Hematopoietic multipotent progenitor cell treated with erythropoietin and hydrocortisone succinate and interleukin-3 and kit ligand, for 17 days (in vitro differentiated cells): ENCODE data around the gene VAX1.
"Not testable (repeated sequence)": the region's sequence is repeated elsewhere in the genome, so short reads cannot be mapped to it uniquely, and the experiment has no call there.

ENCODE experiments used
- DNase-seq: peaks from one replicate; pipeline ENCODE4 v3.0.0-alpha.2; 2015; ENCODE audit warnings: low spot score

The VAX1 gene

GRCh38 chr10:117134306-117135025, 3.6 kb downstream of the VAX1 start:
- DNase-seq = no peak

- DNase-seq = no peak
Observed at GRCh38 chr10:117134056-117134305, 4.1 kb downstream of the VAX1 start.

- no peak for DNase-seq
Observed at GRCh38 chr10:117133273-117134055, 4.6 kb downstream of the VAX1 start.

- no peak for DNase-seq
Observed at GRCh38 chr10:117132751-117133231, 5.3 kb downstream of the VAX1 start.

- no peak for DNase-seq
Observed at GRCh38 chr10:117131376-117132327, 6.4 kb downstream of the VAX1 start.

- DNase-seq = no peak
Observed at GRCh38 chr10:117130862-117131375, 7.2 kb downstream of the VAX1 start.

GRCh38 chr10:117130346-117130745, 7.7 kb downstream of the VAX1 start:
- no peak for DNase-seq

- DNase-seq = not testable (repeated sequence)
Observed at GRCh38 chr10:117126645-117127044, 11.4 kb downstream of the VAX1 start.

GRCh38 chr10:117126034-117126433, 12.0 kb downstream of the VAX1 start:
- DNase-seq = no peak

- DNase-seq = no peak
Observed at GRCh38 chr10:117112220-117112619, 25.9 kb downstream of the VAX1 start.

GRCh38 chr10:117107238-117107637, 30.8 kb downstream of the VAX1 start:
- no peak for DNase-seq

- no peak for DNase-seq
Observed at GRCh38 chr10:117096599-117097201, 41.4 kb downstream of the VAX1 start.

GRCh38 chr10:117094856-117095255, 43.2 kb downstream of the VAX1 start:
- DNase-seq = no peak

- no peak for DNase-seq
Observed at GRCh38 chr10:117092386-117092785, 45.7 kb downstream of the VAX1 start.

- DNase-seq = no peak
Observed at GRCh38 chr10:117090834-117091233, 47.2 kb downstream of the VAX1 start.

- no peak for DNase-seq
Observed at GRCh38 chr10:117087521-117087920, 50.5 kb downstream of the VAX1 start.

GRCh38 chr10:117086546-117086945, 51.5 kb downstream of the VAX1 start:
- no peak for DNase-seq

GRCh38 chr10:117084421-117085246, 53.4 kb downstream of the VAX1 start:
- not testable (repeated sequence) for DNase-seq
